ENCODE results near the gene DONSON.

GRCh38 chr21:33546086-33546485 lies 42.4 kb downstream of the DONSON start:
- TF ChIP-seq GATA2 (IDR thresholded peaks at IDR 0.05; ENCODE audit: low read depth, low read length) (no peak), GATA3 (IDR thresholded peaks at IDR 0.05; ENCODE audit: low read depth, low read length) (no peak)
